OCI-LY1 (cell line): ENCODE results near the gene PPIE.

ENCODE experiments used
- H2AFZ ChIP-seq: fragments of 200-600 bp; sonication (generic), shearing (Covaris generic); 2 replicates; pipeline ENCODE4 v1.6.0; 2014; ENCODE audit warnings: antibody characterized with exemption, mild to moderate bottlenecking, low read length
- H3F3A ChIP-seq: fragments of 200-600 bp; sonication (generic), shearing (Covaris generic); 2 replicates; pipeline ENCODE4 v1.6.0; 2014; ENCODE audit warnings: mild to moderate bottlenecking, antibody characterized with exemption, low read length, moderate library complexity; ENCODE audit not compliant: insufficient read depth
- H3K27ac ChIP-seq: fragments of 200-600 bp; sonication (generic); 2 replicates; pipeline ENCODE4 v1.5.1; 2014; ENCODE audit warnings: low read length, mixed run types, mild to moderate bottlenecking, low read depth; ENCODE audit not compliant: poor library complexity, severe bottlenecking
- H3K27me3 ChIP-seq: fragments of 200-600 bp; sonication (generic); 2 replicates; pipeline ENCODE4 v1.6.0; 2014; ENCODE audit warnings: antibody characterized with exemption, mild to moderate bottlenecking, low read length, moderate library complexity; ENCODE audit not compliant: insufficient read depth
- H3K36me3 ChIP-seq: fragments of 200-600 bp; sonication (generic); 2 replicates; pipeline ENCODE4 v1.6.1; 2014; ENCODE audit warnings: mild to moderate bottlenecking, antibody characterized with exemption, low read length, moderate library complexity, mixed read lengths; ENCODE audit not compliant: insufficient read depth
- H3K4me1 ChIP-seq: fragments of 200-600 bp; sonication (generic); 2 replicates; pipeline ENCODE4 v1.5.1; 2014; ENCODE audit warnings: mild to moderate bottlenecking, low read length, moderate library complexity; ENCODE audit not compliant: insufficient read depth, severe bottlenecking
- H3K4me2 ChIP-seq: fragments of 200-600 bp; sonication (generic), shearing (Covaris generic); 2 replicates; pipeline ENCODE4 v1.6.1; 2014; ENCODE audit warnings: low read length
- H3K4me3 ChIP-seq: fragments of 200-600 bp; sonication (generic); 2 replicates; pipeline ENCODE4 v1.5.1; 2014; ENCODE audit warnings: low read length, low read depth, mild to moderate bottlenecking, mixed read lengths; ENCODE audit not compliant: poor library complexity, severe bottlenecking
- H3K79me2 ChIP-seq: fragments of 200-600 bp; shearing (Covaris generic); 2 replicates; pipeline ENCODE4 v1.6.1; 2016; ENCODE audit warnings: mixed run types, low read length, mixed read lengths; ENCODE audit not compliant: insufficient read depth
- H3K9ac ChIP-seq: fragments of 200-600 bp; sonication (generic), shearing (Covaris generic); 2 replicates; pipeline ENCODE4 v1.6.1; 2014; ENCODE audit warnings: mild to moderate bottlenecking, low read length, mixed read lengths
- H3K9me2 ChIP-seq: fragments of 200-600 bp; sonication (generic), shearing (Covaris generic); 2 replicates; pipeline ENCODE4 v1.6.1; 2014; ENCODE audit warnings: low read depth, mild to moderate bottlenecking, low read length, mixed read lengths
- H3K9me3 ChIP-seq: fragments of 200-600 bp; shearing (Covaris generic); 2 replicates; pipeline ENCODE4 v1.6.1; 2014; ENCODE audit warnings: low read length, mixed read lengths
- H4K20me1 ChIP-seq: fragments of 200-600 bp; sonication (generic), shearing (Covaris generic); 2 replicates; pipeline ENCODE4 v1.6.0; 2016; ENCODE audit warnings: mild to moderate bottlenecking, low read length; ENCODE audit not compliant: insufficient read depth
- CTCF ChIP-seq: fragments of 200-600 bp; sonication (generic), shearing (Covaris generic); IDR thresholded peaks from 2 replicates; pipeline ENCODE4 v1.5.1; 2017; ENCODE audit warnings: mild to moderate bottlenecking, antibody characterized with exemption, low read length, moderate library complexity, mixed read lengths
- EZH2 ChIP-seq: fragments of 200-600 bp; sonication (generic), shearing (Covaris generic); IDR thresholded peaks from 2 replicates; pipeline ENCODE4 v1.8.0; 2017; ENCODE audit warnings: borderline replicate concordance, mixed run types, mild to moderate bottlenecking, antibody characterized with exemption, low read length, moderate library complexity, mixed read lengths

The PPIE gene

GRCh38 chr1:39754906-39755504 is 16.3 kb downstream of the PPIE start:
- Histone ChIP-seq H3K9me3 (no peaks in the 10 kb centered on the region), H3F3A (no peaks in the 10 kb centered on the region), H3K9me2 (no peaks in the 10 kb centered on the region), H3K27me3 (no peaks in the 10 kb centered on the region), H3K36me3 (peaks cover 73% of the 10 kb centered on the region), H3K4me3 (no peak overlapping the region), H3K79me2 (no peaks in the 10 kb centered on the region), H4K20me1 (no peaks in the 10 kb centered on the region), H3K27ac (no peak overlapping the region), H3K4me2 (no peak overlapping the region), H3K9ac (no peak overlapping the region), H2AFZ (no peak overlapping the region), H3K4me1 (no peaks in the 10 kb centered on the region)
- TF ChIP-seq EZH2: no peak
- no peak for TF ChIP-seq CTCF

DNA sequence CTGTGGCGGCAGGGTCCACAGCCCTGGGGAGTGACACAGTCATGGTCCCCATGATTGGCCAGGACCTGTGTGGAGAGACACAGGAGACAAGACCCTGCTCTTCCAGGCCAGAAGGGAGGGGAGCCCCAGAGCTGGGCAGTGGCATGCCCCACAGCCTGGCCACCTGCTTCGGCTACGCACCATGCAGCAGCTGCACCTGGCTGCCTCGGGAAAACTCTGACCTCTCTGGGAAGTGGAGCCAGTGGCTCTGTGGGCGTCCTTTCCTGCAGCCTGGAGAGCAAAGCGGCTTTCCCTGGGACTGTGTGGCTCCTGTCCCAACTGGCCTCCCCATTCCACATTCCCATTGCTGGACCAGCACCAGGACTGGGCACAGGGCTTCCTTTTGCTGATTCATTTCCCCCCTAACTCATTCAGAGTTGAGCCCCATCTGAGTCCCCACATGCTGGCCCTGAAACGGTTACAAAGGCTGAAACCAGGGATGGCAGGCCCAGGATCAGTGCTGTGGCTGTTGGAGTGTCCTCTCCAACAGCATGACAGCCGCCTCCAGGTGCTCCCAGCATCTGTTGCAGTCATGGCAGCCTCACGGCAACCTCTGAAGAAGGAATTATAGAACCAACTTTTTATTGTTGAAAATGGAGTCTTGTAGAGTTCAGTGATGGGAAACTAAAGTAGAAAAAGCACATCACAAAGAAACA is 17.4 kb downstream of the PPIE start:
- Histone ChIP-seq H3K9me2 (no peaks in the 10 kb centered on the region), H3K79me2 (no peaks in the 10 kb centered on the region), H3K4me1 (no peaks in the 10 kb centered on the region), H3K36me3 (peaks cover 62% of the 10 kb centered on the region), H3F3A (no peaks in the 10 kb centered on the region), H3K4me2 (no peak overlapping the region), H4K20me1 (no peaks in the 10 kb centered on the region), H3K27me3 (no peaks in the 10 kb centered on the region), H3K4me3 (no peak overlapping the region), H2AFZ (no peak overlapping the region), H3K27ac (no peak overlapping the region), H3K9ac (no peak overlapping the region), H3K9me3 (no peaks in the 10 kb centered on the region)
- TF ChIP-seq CTCF: no peak
- no peak for TF ChIP-seq EZH2

GRCh38 chr1:39757501-39757900 is 18.8 kb downstream of the PPIE start:
- no peaks in the 10 kb centered on the region for H3K27me3 ChIP-seq
- H3K36me3 ChIP-seq: peaks cover 48% of the 10 kb centered on the region
- H3K9me2 ChIP-seq: no peaks in the 10 kb centered on the region
- TF ChIP-seq EZH2 (no peak), CTCF (no peak)
- H3K4me3 ChIP-seq: no peak overlapping the region
- no peaks in the 10 kb centered on the region for H3K9me3 ChIP-seq
- no peaks in the 10 kb centered on the region for H3F3A ChIP-seq
- no peak overlapping the region for H3K4me2 ChIP-seq
- H3K79me2 ChIP-seq: no peaks in the 10 kb centered on the region
- H2AFZ ChIP-seq: no peak overlapping the region
- no peaks in the 10 kb centered on the region for H3K4me1 ChIP-seq
- H3K9ac ChIP-seq: no peak overlapping the region
- H4K20me1 ChIP-seq: no peaks in the 10 kb centered on the region
- H3K27ac ChIP-seq: no peak overlapping the region
